Right renal pelvis (tissue), 4 donors: ENCODE data around the gene SLC26A8. TPM values are rescaled to one million over a fixed set of nuclear protein-coding genes. Genes with fewer than 3 reads are reported as not detected.
"Not testable (repeated sequence)": the region's sequence is repeated elsewhere in the genome, so short reads cannot be mapped to it uniquely, and the experiment has no call there.

ENCODE experiments used
- DNase-seq, 4 donors: peaks; one replicate each; pipeline ENCODE4 v3.0.0-alpha.2; 2013; ENCODE audit warnings: low read depth in 4 of 4, low spot score in 3 of 4, missing footprints in 1 of 4
- polyA plus RNA-seq, 4 donors: library from polyadenylated mRNA; unstranded; fragments of 120-200 nt; gene quantifications; one replicate each; pipeline ENCODE4 v1.2.1, GENCODE V29; 2013; ENCODE audit not compliant: insufficient read length in 4 of 4

The SLC26A8 gene
- polyA plus RNA-seq, 4 donors = 0.12 to 0.27 (median 0.23) TPM

- DNase-seq = no peak
Measured at GRCh38 chr6:35955521-35955920, 68.9 kb downstream of the SLC26A8 start.

DNA sequence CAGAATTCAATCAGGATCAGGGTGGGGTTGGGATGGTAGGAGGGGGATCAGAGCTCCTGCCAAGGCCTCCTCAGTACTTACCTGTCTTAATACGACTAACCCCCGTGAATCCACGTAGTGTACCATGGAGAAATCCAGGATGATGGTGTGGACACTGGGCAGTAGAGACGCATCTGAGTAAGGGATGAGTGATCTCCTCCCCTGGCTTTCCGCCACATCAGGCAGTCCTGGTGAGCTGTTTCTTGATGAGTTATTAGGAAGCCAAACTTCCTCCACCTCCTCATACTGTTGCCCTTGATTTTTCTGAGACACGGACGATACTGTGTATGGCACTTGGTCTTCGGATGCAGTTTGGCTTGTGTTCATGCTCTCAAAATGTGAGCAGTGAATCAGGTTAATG lies 69.4 kb downstream of the SLC26A8 start:
- no peak for DNase-seq

DNA sequence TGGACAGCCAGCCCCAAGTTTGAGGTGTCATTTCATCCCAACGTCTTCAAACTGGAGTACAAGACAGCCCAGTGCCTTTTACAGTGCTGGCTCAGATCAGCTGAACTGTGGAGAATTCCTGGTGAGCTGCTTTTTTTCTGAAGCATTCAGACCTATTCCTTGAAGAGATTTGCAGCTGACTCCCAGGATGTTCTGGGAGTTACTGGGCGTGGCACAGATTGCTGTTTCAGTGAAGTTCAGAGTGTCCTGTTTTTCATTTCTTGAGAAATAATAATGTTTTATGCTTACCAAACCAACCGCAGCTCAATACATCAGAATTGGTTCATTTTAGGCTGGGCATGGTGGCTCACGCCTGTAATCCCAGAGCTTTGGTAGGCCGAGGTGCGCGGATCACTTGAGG lies 70.1 kb downstream of the SLC26A8 start:
- no peak for DNase-seq

DNA sequence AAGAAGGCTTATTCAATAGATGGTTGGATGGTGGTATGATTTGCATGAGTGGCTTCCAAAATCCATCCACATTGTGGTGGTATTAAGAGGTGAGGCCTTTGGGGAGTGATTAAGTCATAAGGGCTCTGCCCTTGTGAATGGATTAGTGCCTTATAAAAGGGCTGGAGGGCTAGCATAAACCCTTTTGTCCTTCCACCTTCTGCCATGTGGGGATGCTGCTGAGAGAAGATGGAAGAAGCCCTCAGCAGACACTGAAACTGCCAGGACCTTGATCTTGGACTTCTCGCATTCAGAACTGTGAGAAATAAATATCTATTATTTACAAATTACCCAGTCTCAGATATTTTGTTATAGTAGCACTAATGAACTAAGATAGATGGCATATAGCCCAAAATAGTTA lies 75.7 kb downstream of the SLC26A8 start:
- DNase-seq = no peak

- no peak for DNase-seq
Measured at GRCh38 chr6:35945650-35946025, 78.8 kb downstream of the SLC26A8 start.

- DNase-seq = no peak
Measured at GRCh38 chr6:35943390-35943789, 81.1 kb downstream of the SLC26A8 start.

GRCh38 chr6:35942355-35942754 lies 82.1 kb downstream of the SLC26A8 start:
- no peak for DNase-seq

DNA sequence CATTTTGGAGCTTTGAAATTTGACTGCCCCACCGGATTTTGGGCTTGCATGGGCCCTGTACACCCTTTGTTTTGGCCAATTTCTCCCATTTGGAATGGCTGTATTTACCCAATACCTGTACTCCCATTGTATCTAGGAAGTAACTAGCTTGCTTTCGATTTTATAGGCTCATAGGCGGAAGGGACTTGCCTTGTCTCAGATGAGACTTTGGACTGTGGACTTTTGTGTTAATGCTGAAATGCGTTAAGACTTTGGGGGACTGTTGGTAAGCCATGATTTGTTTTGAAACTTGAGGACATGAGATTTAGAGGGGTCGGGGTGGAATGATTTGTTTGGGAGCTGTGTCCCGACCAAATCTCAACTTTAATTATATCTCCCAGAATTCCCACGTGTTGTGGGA lies 83.3 kb downstream of the SLC26A8 start:
- not testable (repeated sequence) for DNase-seq

DNA sequence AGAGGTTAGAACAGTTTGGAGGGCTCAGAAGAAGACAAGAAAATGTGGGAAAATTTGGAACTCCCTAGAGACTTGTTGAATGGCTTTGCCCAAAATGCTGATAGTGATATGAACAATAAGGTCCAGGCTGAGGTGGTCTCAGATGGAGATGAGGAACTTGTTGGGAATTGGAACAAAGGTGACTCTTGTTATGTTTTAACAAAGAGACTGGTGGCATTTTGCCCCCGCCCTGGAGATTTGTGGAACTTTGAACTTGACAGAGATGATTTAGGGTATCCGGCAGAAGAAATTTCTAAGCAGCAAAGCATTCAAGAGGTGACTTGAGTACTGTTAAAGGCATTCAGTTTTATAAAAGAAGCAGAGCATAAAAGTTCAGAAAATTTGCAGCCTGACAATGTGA lies 84.4 kb downstream of the SLC26A8 start:
- not testable (repeated sequence) for DNase-seq

DNA sequence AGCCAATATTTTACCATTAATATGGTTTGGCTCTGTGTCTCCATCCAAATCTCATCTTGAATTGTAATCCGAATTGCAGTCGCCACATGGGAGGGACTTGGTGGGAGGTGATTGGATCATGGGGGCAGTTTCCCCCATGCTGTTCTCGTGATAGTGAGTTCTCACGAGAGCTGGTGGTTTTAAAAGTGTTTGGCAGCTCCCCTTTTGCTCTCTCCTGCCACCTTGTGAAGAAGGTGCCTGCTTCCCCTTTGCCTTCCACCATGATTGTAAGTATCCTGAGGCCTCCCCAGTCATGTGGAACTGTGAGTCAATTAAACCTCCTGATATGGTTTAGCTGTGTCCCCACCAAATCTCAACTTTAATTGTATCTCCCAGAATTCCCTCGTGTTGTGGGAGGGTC lies 85.2 kb downstream of the SLC26A8 start:
- DNase-seq = not testable (repeated sequence)

DNA sequence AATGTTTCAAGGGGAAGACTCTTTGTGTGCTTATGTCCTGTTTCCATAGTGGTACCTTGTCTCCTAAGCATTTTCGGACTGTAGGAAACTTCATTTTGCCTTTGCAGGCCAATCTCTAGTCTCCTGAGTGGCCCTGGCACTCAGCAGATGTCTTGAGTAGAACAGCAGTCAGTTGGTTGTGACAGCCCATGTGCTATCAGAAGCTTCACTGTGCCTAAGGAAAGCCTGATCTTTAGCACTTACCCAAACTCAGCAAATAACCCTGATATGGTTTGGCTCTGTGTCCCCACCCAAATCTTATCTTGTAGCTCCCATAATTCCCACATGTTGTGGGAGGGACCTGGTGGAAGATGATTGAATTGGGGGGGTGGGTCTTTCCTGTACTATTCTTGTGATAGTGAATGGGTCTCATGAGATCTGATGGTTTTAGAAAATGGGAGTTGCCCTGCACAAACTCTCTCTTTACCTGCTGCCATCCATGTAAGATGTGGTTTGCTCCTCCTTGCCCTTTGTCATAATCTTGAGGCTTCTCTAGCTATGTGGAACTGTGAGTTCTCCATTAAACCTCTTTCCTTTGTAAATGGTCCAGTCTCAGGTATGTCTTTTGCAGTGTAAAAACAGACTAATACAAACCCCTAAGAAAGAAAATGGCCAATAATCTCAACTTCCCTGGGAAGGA lies 87.6 kb downstream of the SLC26A8 start:
- no peak for DNase-seq

GRCh38 chr6:35935469-35935868 lies 89.0 kb downstream of the SLC26A8 start:
- no peak for DNase-seq

DNA sequence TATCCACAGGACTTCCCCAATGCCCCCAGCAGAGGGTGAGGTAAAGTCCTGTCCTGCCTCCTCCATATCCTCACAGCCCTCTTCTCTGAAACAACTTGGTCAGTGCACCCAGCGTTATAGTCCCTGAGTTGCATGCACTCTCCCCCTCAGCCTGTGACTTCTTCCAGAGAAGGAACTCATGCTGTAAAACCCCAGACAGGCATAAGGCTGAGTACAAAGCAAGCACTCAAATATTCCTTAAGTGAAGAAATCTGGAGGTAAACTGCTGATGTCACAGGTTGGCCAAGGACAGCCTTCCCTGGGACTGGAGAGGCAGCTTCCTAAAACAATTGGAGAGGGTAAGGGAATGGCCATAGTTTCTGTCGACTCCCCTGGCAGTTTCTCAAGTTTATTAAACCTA lies 90.6 kb downstream of the SLC26A8 start:
- DNase-seq = no peak

DNA sequence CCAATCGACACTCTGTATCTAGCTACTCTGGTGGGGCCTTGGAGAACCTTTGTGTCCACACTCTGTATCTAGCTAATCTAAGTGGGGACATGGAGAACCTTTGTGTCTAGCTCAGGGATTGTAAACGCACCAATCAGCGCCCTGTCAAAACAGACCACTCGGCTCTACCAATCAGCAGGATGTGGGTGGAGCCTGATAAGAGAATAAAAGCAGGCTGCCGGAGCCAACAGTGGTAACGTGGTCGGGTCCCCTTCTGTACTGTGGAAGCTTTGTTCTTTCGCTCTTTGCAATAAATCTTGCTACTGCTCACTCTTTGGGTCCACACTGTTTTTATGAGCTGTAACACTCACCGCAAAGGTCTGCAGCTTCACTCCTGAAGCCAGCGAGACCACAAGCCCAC lies 92.6 kb downstream of the SLC26A8 start:
- DNase-seq = not testable (repeated sequence)

DNA sequence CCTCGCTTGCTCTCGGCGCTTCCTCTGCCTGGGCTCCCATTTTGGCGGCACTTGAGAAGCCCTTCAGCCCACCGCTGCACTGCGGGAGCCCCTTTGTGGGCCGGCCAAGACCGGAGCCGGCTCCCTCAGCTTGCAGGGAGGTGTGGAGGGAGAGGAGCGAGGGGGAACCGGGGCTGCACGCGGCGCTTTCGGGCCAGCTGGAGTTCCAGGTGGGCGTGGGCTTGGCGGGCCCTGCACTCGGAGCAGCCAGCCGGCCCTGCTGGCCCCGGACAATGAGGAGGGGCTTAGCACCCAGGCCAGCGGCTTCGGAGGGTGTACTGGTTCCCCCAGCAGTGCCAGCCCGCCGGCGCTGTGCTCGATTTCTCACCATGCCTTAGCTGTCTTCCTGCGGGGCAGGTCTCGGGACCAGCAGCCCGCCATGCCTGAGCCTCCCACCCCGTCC lies 93.3 kb downstream of the SLC26A8 start:
- no peak for DNase-seq

DNA sequence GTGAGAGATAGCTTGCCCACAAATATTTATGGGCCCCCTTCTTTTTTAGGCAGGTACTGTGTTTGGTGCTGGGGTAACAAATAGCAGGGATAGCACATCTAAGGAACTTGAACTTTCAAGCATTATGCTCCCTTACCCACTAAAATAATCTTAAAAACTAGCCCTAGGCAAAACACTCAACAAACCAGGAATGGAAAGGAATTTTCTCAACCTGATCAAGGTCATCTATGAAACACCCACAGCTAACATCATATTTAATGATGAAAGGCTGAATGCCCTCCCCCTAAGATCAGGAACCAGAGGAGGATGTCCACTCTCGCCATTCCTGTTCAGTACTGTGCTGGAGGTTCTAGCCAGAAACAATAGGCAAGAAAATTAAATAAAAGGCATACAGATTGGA lies 94.8 kb downstream of the SLC26A8 start:
- DNase-seq = no peak

DNA sequence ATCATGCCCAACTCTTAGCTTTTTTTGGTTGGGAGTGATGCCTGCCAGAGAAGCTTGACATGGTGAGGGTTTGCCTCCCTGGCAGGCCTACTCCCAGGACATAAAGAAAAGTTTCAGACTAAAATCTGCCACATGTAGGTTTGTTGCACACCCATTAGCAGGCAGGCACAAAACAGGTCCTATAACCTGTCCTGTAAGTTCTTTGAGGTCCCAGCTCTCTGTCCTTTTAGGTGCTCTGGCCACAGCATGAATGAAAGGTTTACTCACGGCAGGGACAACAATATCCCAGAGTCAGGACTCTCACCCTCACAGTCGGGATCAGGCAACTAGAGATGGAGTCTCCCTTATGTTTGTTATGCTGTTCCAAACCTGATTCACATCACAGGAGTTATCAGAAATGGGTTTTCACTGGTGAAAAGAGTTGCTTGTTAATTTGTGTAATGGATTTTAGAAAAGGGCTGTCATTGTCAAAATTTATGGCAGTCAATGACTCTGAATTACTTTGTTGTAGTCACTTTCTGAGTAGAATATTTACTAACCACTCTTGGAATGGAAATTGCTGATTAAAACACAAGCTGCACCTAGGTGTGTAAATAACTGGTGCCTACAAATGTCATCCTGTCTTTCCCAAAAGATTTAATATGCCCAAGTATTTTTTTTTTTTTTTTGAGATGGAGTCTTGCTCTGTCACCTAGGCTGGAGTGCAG lies 97.8 kb downstream of the SLC26A8 start:
- DNase-seq = no peak

- no peak for DNase-seq
Measured at GRCh38 chr6:35925961-35926360, 98.5 kb downstream of the SLC26A8 start.

GRCh38 chr6:35924146-35924545 lies 100.3 kb downstream of the SLC26A8 start:
- no peak for DNase-seq

DNA sequence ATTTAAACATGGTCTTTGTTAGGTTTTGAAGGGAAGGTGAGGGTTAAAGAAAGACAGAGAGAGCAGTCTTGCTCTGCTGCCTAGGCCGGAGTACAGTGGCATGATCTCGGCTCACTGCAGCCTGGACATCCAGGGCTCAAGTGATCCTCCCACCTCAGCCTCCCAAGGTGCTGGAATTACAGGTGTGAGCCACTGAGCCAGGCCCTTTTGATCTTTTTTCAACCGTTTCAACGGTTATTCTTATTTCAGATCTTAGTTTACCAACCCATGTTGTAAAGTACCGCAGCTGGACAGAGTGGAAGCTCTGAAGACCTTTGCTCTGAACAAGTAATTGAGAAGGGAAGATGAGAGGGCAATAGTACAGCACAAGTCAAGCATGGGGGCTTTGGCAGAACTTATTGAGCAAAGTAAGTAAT lies 102.3 kb downstream of the SLC26A8 start:
- DNase-seq = no peak

DNA sequence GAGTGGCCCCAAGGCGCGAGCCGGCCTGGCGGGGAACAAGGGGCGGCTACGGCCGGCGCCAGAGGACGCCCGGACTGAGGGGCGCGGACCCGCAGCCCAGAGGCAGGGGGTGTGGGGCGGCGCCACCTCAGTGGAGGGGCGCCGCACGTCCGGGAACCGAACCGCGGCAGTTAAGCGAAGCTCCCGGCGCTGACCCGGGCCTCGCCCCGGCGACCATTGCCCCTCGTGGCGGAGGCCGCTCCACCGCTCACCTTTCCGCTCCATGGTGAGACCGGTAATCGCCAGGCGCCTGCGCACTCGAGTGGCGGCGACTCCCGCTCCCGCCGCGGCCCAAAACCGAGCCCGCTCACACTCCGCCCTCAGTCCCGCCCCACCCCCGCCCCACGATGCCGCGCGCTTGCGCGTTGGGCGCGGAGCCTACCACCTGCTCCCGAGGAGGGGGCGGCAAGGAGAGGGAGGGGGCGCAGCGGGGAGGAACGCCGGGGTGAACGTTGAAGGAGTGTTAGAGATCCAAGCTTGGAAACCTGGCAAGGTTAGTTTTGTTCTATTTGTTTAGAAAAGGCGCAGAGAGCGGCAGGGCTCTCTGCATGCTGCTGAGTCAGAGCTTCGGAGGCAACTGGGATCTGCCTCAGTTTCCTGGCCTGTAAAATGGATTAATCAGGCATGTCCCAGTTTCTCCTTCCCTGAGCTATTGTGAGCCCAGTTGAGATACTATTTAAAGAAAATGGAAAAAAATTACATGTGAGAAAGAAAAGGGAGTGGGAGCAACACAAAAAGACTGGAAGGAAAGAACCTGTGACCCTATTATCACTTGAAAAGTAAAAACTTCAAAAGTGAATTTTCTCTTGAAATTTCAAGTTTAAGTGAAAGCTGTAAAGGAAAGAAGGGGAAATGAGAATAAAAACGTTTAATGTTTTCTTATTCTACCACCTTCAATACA lies 103.4 kb downstream of the SLC26A8 start, which contains the start of gene SRPK1:
Gene SRPK1 (minus strand): TSS at position 306 of the 940 bp plus-strand sequence. CDS start 42 bp downstream, at position 264.
- peak; percentile 66 to 81 (median 78) for DNase-seq
